KMS-11 (cell line): ENCODE results near the gene CHD5.

Source experiments
- H2AFZ ChIP-seq: fragments of 200-600 bp; sonication (generic); 2 replicates; pipeline ENCODE4 v1.6.1; 2016; ENCODE audit warnings: antibody characterized with exemption, mixed run types, low read depth
- H3K27ac ChIP-seq: fragments of 200-600 bp; sonication (generic); 2 replicates; pipeline ENCODE4 v1.6.1; 2016; ENCODE audit warnings: mild to moderate bottlenecking, mixed run types
- H3K27me3 ChIP-seq: fragments of 200-600 bp; sonication (generic); 2 replicates; pipeline ENCODE4 v1.6.1; 2017; ENCODE audit warnings: mild to moderate bottlenecking, low read depth, mixed run types, moderate library complexity; ENCODE audit not compliant: insufficient read depth
- H3K36me3 ChIP-seq: fragments of 200-600 bp; sonication (generic); 2 replicates; pipeline ENCODE4 v1.6.1; 2017; ENCODE audit warnings: mild to moderate bottlenecking, mixed run types; ENCODE audit not compliant: insufficient read depth
- H3K4me1 ChIP-seq: fragments of 200-600 bp; sonication (generic); 2 replicates; pipeline ENCODE4 v1.6.1; 2016; ENCODE audit warnings: mild to moderate bottlenecking, low read depth, mixed run types; ENCODE audit not compliant: poor library complexity, severe bottlenecking
- H3K4me2 ChIP-seq: fragments of 200-600 bp; sonication (generic); 2 replicates; pipeline ENCODE4 v1.7.0; 2016; ENCODE audit warnings: mild to moderate bottlenecking, mixed run types
- H3K4me3 ChIP-seq: fragments of 200-600 bp; sonication (generic); IDR thresholded peaks from 2 replicates; pipeline ENCODE4 v1.6.1; 2017; ENCODE audit warnings: low read depth, low read length, mixed read lengths; ENCODE audit not compliant: insufficient read depth
- H3K79me2 ChIP-seq: fragments of 200-600 bp; sonication (generic); 2 replicates; pipeline ENCODE4 v1.6.1; 2016; ENCODE audit warnings: low read depth, mixed run types; ENCODE audit not compliant: insufficient read depth
- H3K9ac ChIP-seq: fragments of 200-600 bp; sonication (generic); 2 replicates; pipeline ENCODE4 v1.6.1; 2016; ENCODE audit warnings: mild to moderate bottlenecking, mixed run types
- H4K20me1 ChIP-seq: fragments of 200-600 bp; sonication (generic); 2 replicates; pipeline ENCODE4 v1.6.1; 2016; ENCODE audit warnings: mild to moderate bottlenecking, mixed run types; ENCODE audit not compliant: insufficient read depth
- CTCF ChIP-seq: fragments of 200-600 bp; sonication (generic); conservative IDR thresholded peaks from 2 replicates; pipeline ENCODE4 v1.6.1; 2017; ENCODE audit warnings: low read depth, mild to moderate bottlenecking, antibody characterized with exemption, low read length, moderate library complexity, mixed read lengths

The CHD5 gene

GRCh38 chr1:6106321-6106731 lies 73.8 kb downstream of the CHD5 start:
- Histone ChIP-seq H3K4me2 (no peak overlapping the region), H3K27me3 (peaks cover 65% of the 10 kb centered on the region), H3K4me3 (no peak overlapping the region), H3K36me3 (no peaks in the 10 kb centered on the region), H3K79me2 (no peaks in the 10 kb centered on the region), H3K9ac (no peak overlapping the region), H4K20me1 (no peaks in the 10 kb centered on the region), H2AFZ (no peak overlapping the region), H3K27ac (no peak overlapping the region), H3K4me1 (peaks cover 6% of the 10 kb centered on the region)
- no peak for TF ChIP-seq CTCF

- H3K27me3 ChIP-seq, result peaks cover 65% of the 10 kb centered on the region
- H3K36me3 ChIP-seq, result no peaks in the 10 kb centered on the region
- H3K27ac ChIP-seq, result no peak overlapping the region
- H3K79me2 ChIP-seq, result no peaks in the 10 kb centered on the region
- H3K4me1 ChIP-seq, result peaks cover 6% of the 10 kb centered on the region
- H2AFZ ChIP-seq, result no peak overlapping the region
- no peak for TF ChIP-seq CTCF
- H3K4me3 ChIP-seq, result no peak overlapping the region
- H4K20me1 ChIP-seq, result no peaks in the 10 kb centered on the region
- no peak overlapping the region for H3K9ac ChIP-seq
- H3K4me2 ChIP-seq, result no peak overlapping the region
Observed at GRCh38 chr1:6105763-6106162, 74.4 kb downstream of the CHD5 start.

- Histone ChIP-seq H3K4me2 (no peak overlapping the region), H3K4me3 (no peak overlapping the region), H2AFZ (no peak overlapping the region), H3K9ac (no peak overlapping the region), H3K79me2 (no peaks in the 10 kb centered on the region), H4K20me1 (no peaks in the 10 kb centered on the region), H3K27ac (no peak overlapping the region), H3K4me1 (peaks cover 6% of the 10 kb centered on the region), H3K36me3 (no peaks in the 10 kb centered on the region), H3K27me3 (peaks cover 63% of the 10 kb centered on the region)
- no peak for TF ChIP-seq CTCF
Observed at GRCh38 chr1:6105218-6105679, 74.9 kb downstream of the CHD5 start.

- no peak overlapping the region for H3K9ac ChIP-seq
- no peaks in the 10 kb centered on the region for H3K36me3 ChIP-seq
- no peak overlapping the region for H3K27ac ChIP-seq
- H2AFZ ChIP-seq, result no peak overlapping the region
- H3K79me2 ChIP-seq, result no peaks in the 10 kb centered on the region
- peaks cover 57% of the 10 kb centered on the region for H3K27me3 ChIP-seq
- no peak overlapping the region for H3K4me3 ChIP-seq
- no peaks in the 10 kb centered on the region for H4K20me1 ChIP-seq
- H3K4me2 ChIP-seq, result no peak overlapping the region
- peaks cover 6% of the 10 kb centered on the region for H3K4me1 ChIP-seq
- no peak for TF ChIP-seq CTCF
Observed at GRCh38 chr1:6104631-6105030, 75.5 kb downstream of the CHD5 start.
